ENCODE data around the gene CRYBG1.

Gene CRYBG1

DNA sequence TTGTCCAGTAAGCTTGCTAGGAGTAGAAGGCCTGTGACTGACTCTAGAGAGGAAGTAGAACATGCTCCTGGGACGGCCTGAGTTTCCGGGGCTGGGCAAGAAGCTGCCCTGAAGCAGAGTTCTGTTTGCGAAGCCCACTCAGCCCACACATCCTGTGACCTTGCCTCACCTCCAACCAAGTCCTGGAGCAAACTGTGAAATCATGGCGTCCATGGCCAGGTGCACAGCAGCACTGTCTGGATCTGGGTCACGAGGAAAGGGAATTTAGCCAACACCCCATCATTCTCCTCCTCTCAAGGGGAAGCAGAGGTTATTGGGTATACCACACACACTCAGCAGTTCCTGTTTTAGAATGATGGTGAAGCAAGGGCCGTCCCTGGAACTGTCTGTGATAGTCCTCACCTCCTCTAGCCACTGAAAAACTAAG, 87.5 kb downstream of the CRYBG1 start:
- DNase-seq (ENCODE audit: extremely low spot score), result peak; percentile 25
- ChIA-PET POLR2A (interaction anchor here (0.6 kb wide), 1 partner anchor 65 kb away, joined by 3 read pairs; no protein-coding TSS in a partner anchor), CTCF (interaction anchor here (1.0 to 17.7 kb wide), 7 partner anchors 10 to 549 kb away, joined by 3 to 292 read pairs (median 7); partner anchors contain the start of gene CRYBG1)
- TF ChIP-seq, protein P1, sequence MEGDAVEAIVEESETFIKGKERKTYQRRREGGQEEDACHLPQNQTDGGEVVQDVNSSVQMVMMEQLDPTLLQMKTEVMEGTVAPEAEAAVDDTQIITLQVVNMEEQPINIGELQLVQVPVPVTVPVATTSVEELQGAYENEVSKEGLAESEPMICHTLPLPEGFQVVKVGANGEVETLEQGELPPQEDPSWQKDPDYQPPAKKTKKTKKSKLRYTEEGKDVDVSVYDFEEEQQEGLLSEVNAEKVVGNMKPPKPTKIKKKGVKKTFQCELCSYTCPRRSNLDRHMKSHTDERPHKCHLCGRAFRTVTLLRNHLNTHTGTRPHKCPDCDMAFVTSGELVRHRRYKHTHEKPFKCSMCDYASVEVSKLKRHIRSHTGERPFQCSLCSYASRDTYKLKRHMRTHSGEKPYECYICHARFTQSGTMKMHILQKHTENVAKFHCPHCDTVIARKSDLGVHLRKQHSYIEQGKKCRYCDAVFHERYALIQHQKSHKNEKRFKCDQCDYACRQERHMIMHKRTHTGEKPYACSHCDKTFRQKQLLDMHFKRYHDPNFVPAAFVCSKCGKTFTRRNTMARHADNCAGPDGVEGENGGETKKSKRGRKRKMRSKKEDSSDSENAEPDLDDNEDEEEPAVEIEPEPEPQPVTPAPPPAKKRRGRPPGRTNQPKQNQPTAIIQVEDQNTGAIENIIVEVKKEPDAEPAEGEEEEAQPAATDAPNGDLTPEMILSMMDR (IDR thresholded peaks at IDR 0.05; ENCODE audit: control extremely low read depth, extremely low read depth, low read depth, missing control alignments), result no peak

DNA sequence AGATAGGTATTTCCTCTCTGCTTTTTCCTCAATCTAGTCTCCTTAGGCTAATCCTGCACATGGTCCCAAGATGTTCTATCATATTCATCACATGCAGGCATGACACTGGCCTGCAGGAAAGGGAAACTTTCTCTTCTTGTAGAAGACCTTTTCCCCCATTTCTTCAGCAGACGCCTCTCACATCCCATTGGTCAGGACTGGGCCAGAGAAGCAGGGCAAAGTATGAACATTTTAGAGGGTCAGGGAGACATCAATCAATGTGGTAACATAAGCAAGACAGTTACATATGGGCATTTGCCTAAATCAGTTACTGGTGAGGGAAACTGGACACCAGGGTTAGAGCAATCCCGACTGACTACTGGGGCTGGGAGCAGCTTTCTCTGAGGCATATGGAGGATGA, 90.1 kb downstream of the CRYBG1 start:
- POLR2A ChIA-PET, result no interaction called here
- CTCF ChIA-PET, result interaction anchor here (0.6 to 17.7 kb wide), 5 partner anchors 8 to 965 kb away, joined by 3 to 292 read pairs (median 3); no protein-coding TSS in a partner anchor
- no peak for DNase-seq (ENCODE audit: extremely low spot score)
- TF ChIP-seq, protein P1 (IDR thresholded peaks at IDR 0.05; ENCODE audit: control extremely low read depth, extremely low read depth, low read depth, missing control alignments), result no peak

DNA sequence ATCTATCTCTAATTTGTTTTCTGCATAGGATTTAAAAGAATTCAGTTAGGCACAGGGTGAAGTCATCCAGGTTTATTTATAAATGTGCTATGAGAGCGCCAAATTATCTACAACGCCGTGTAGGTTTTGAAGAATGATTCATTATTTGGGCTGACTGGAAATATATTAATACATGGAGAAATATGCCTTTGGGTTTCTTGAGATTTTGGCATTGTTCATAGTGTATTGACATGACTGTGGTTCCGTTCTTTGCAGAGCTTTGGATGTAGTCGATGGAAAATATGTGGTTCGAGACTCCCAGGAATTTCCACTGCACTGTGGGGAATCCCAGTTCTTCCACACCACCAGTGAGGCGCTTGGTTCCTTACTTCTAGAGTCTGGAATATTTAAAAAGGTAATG, 90.9 kb downstream of the CRYBG1 start:
- POLR2A ChIA-PET, result no interaction called here
- DNase-seq (ENCODE audit: extremely low spot score), result no peak
- CTCF ChIA-PET, result interaction anchor here (0.9 to 17.7 kb wide), 4 partner anchors 9 to 528 kb away, joined by 3 to 292 read pairs (median 4); no protein-coding TSS in a partner anchor
- TF ChIP-seq, protein P1 (IDR thresholded peaks at IDR 0.05; ENCODE audit: control extremely low read depth, extremely low read depth, low read depth, missing control alignments), result no peak

DNA sequence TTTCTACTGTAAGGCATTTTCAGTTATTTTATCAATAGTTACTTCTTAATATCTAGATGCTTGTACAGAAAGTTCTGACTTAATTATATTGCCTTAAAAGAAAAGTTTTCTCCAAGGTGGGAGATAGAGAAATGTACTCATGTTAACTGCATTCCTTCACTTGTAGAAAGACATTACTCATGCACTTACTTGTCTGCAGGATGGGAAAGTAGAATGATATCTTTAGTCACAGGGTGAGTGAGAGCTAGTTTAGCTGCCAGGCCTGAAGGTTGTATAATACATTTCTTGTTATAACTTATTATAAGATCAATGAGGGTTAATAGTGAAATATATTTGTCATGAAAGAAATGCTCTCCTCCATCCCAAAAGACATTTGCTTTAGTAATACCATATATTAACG, 92.1 kb downstream of the CRYBG1 start:
- TF ChIP-seq, protein P1 (IDR thresholded peaks at IDR 0.05; ENCODE audit: control extremely low read depth, extremely low read depth, low read depth, missing control alignments), result no peak
- no peak for DNase-seq (ENCODE audit: extremely low spot score)
- POLR2A ChIA-PET, result no interaction called here
- CTCF ChIA-PET, result interaction anchor here (0.9 to 17.7 kb wide), 6 partner anchors 9 to 545 kb away, joined by 3 to 292 read pairs (median 4); no protein-coding TSS in a partner anchor

DNA sequence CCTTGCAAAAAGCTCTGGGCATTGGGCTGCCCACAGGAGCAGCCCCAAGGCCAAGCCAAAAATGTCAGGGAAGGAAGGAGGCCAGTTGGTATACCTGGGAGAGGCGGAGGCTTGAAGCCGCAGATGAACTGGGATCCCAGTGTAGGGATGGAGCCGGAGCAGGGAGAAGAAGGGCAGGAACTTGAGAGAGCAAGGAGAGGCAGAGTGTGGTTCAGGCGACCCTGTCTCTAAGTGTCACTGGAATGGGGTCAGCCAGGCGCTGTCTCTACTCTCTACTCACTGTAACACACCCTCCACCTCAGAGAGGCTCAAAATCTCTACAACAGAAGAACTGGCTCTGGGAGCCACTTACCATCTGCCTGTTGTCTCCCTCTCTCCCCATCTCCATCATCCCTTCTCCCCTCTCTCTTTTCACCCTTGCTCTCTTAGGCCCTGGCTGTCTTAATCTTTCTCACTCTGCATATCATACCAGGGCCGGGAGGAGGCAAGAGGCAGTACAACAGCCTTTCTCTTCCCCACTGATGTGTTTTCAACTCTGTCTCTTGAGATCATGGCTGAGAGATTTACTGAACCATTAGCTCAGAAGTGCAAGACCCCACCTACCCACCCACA, 93.3 kb downstream of the CRYBG1 start:
- CTCF ChIA-PET, result interaction anchor here (0.9 to 17.7 kb wide), 2 partner anchors 8 to 113 kb away, joined by 3 to 292 read pairs; no protein-coding TSS in a partner anchor
- POLR2A ChIA-PET, result no interaction called here
- no peak for DNase-seq (ENCODE audit: extremely low spot score)
- TF ChIP-seq, protein P1 (IDR thresholded peaks at IDR 0.05; ENCODE audit: control extremely low read depth, extremely low read depth, low read depth, missing control alignments), result no peak

DNA sequence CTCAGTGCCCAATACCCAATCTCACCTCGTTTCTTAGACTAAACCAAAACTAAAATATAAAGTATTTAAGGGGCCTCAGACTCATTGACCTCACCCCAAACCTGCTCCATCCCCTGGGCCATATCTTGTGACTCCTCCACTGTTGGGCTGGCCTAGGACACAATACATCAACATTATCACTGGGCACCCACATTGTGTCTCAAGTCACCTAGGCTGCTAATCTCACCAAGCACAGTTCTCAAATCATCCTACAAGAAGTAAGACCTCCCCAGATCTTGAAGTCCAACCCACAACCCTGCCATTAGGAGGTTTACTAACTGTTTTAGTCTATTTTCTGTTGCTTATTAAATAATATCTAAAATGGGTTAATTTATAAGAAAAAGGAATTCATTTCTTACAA, 96.2 kb downstream of the CRYBG1 start:
- DNase-seq (ENCODE audit: extremely low spot score), result no peak
- TF ChIP-seq, protein P1 (IDR thresholded peaks at IDR 0.05; ENCODE audit: control extremely low read depth, extremely low read depth, low read depth, missing control alignments), result no peak
- ChIA-PET CTCF (no interaction called here), POLR2A (no interaction called here)
